OCI-LY1 (cell line): ENCODE data around the gene GMDS.

Experiments used
- EZH2 ChIP-seq: fragments of 200-600 bp; sonication (generic), shearing (Covaris generic); IDR thresholded peaks from 2 replicates; pipeline ENCODE4 v1.8.0; 2017; ENCODE audit warnings: borderline replicate concordance, mixed run types, mild to moderate bottlenecking, antibody characterized with exemption, low read length, moderate library complexity, mixed read lengths
- TF ChIP-seq, protein P1 (sequence below): fragments of 200-600 bp; sonication (generic), shearing (Covaris generic); IDR thresholded peaks from 2 replicates; pipeline ENCODE4 v1.5.1; 2017; ENCODE audit warnings: mild to moderate bottlenecking, antibody characterized with exemption, low read length, moderate library complexity, mixed read lengths

DNA sequence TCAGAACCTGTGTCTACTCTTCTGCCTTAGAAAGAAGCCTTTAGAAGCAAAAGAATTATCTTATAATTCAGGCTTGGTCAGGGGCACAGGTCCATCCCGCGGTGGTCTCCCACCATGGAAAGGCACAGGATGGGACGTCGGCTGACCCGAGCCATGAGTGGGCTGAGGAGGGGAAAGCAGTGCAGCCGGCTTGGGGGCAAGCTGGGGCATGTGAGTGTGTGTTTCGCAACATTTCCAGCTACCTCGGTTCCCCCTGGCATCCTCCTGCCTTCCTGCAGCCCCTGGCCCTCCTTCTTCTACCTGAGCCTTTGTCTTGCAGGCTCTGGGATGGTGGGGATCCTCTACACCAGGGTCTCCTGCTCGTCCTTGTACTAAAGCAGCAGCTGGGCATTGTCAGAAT is 664.8 kb downstream of the GMDS start:
- TF ChIP-seq, protein P1, sequence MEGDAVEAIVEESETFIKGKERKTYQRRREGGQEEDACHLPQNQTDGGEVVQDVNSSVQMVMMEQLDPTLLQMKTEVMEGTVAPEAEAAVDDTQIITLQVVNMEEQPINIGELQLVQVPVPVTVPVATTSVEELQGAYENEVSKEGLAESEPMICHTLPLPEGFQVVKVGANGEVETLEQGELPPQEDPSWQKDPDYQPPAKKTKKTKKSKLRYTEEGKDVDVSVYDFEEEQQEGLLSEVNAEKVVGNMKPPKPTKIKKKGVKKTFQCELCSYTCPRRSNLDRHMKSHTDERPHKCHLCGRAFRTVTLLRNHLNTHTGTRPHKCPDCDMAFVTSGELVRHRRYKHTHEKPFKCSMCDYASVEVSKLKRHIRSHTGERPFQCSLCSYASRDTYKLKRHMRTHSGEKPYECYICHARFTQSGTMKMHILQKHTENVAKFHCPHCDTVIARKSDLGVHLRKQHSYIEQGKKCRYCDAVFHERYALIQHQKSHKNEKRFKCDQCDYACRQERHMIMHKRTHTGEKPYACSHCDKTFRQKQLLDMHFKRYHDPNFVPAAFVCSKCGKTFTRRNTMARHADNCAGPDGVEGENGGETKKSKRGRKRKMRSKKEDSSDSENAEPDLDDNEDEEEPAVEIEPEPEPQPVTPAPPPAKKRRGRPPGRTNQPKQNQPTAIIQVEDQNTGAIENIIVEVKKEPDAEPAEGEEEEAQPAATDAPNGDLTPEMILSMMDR: no peak
- TF ChIP-seq EZH2: no peak
